Astrocyte of the cerebellum (primary cell): ENCODE data around the gene PPL.

Experiments
- DNase-seq: peaks from one replicate; pipeline ENCODE4 v3.0.0-alpha.2; 2011; ENCODE audit warnings: low read depth
- H3K4me3 ChIP-seq: 2 replicates; pipeline ENCODE4 v1.5.1; 2011; ENCODE audit warnings: mild to moderate bottlenecking, low read depth, low read length, moderate library complexity
- in situ Hi-C: cut with HindIII; loops from 2 replicates; pipeline ENCODE4 v1.10.0; 2017; ENCODE audit warnings: low sequenced_read_pairs
- TF ChIP-seq, protein P1 (sequence below): IDR thresholded peaks from 2 replicates; pipeline ENCODE4 v1.5.1; 2012; ENCODE audit warnings: low read length, low read depth, moderate library complexity, mild to moderate bottlenecking; ENCODE audit errors: missing control alignments

The PPL gene

DNA sequence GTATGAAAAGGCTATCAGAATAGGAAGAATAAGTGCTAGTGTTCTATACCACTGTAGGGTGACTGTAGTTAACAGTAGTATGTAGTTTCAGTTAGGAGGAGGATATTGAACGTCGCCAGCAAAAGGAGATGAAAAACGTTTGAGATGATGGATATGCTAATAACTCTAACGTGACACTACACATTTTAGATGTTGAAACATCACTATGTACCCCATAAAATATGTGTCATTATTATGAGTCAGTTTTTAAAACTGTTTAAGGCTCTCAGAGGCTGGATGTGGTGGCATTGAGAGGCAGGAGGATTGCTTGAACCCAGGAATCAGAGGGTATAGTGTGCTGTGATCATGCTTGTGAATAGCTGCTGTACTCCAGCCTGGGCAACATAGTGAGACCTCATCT is 57.9 kb downstream of the PPL start:
- no peak overlapping the region for H3K4me3 ChIP-seq
- in situ Hi-C loops, result no loop called here
- TF ChIP-seq, protein P1, sequence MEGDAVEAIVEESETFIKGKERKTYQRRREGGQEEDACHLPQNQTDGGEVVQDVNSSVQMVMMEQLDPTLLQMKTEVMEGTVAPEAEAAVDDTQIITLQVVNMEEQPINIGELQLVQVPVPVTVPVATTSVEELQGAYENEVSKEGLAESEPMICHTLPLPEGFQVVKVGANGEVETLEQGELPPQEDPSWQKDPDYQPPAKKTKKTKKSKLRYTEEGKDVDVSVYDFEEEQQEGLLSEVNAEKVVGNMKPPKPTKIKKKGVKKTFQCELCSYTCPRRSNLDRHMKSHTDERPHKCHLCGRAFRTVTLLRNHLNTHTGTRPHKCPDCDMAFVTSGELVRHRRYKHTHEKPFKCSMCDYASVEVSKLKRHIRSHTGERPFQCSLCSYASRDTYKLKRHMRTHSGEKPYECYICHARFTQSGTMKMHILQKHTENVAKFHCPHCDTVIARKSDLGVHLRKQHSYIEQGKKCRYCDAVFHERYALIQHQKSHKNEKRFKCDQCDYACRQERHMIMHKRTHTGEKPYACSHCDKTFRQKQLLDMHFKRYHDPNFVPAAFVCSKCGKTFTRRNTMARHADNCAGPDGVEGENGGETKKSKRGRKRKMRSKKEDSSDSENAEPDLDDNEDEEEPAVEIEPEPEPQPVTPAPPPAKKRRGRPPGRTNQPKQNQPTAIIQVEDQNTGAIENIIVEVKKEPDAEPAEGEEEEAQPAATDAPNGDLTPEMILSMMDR, result no peak
- DNase-seq, result no peak

DNA sequence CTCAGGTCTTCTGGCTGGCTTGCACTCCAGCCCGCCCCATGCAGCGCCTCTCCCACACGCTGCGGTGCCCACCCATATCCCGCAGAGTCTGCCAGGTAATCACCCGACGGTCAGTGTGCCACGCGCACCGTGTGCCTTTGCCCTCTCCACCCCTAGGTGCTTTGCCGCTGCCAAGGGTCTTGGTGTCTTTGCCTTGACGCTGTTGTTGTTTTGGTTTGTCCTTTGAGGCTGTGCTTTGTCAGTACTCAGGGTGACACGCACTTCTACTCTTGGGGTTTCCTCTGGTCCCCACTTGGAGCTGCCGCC is 59.6 kb downstream of the PPL start:
- TF ChIP-seq, protein P1, result no peak
- no peak overlapping the region for H3K4me3 ChIP-seq
- no peak for DNase-seq
- in situ Hi-C loops, result no loop called here

DNA sequence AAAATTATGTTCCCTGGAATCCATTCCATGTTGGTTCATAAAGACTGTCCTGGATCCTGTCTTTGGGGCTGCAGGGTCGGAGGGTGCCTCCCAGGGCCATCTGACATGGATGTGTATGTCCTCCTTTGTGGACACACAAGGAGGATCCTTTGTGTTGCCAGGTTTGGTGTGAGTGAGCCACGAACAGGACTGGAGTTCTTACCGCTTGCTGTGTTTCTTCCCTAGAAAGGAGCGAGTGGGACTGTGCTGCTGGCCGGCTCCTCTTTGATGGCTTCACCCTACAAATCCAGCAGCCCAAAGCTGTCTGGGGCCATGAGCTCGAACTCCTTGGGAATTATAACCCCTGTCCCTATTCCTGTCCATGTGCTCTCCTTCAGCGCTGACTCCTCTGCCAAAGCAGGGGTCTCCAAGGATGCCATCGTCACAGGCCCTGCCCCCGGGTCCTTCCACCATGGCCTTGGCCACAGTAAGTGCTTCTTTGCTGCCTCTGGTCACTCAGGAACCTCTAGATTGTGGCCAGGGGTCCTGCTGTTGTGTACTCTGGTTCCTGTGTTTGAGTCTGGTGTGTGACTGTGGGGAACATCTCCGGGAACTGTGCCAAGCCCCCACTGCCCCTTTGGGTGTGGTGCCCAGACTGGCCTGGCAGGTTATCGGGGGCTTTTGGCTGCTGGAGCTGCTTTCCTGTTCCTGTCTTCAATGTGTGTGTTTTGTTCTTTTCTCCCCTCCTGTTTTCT is 60.1 kb downstream of the PPL start:
- no peak for DNase-seq
- H3K4me3 ChIP-seq, result no peak overlapping the region
- TF ChIP-seq, protein P1, result no peak
- in situ Hi-C loops, result no loop called here

DNA sequence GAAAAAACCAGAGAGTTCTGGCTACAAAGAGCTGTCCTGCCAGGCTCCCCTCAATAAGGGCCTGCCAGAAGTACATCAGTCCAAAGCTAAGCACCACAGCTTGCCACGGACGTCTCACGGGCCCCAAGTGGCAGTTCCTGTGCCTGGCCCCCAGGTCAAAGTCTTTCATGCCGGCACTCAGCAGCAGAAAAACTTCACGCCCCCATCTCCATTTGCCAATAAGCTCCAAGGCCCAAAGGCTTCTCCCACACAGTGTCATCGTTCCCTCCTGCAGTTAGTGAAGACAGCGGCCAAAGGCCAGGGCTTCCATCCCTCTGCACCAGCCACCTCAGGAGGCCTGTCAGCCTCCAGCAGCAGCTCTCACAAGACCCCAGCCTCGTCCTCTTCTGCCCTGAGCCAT is 62.3 kb downstream of the PPL start:
- TF ChIP-seq, protein P1, result no peak

DNA sequence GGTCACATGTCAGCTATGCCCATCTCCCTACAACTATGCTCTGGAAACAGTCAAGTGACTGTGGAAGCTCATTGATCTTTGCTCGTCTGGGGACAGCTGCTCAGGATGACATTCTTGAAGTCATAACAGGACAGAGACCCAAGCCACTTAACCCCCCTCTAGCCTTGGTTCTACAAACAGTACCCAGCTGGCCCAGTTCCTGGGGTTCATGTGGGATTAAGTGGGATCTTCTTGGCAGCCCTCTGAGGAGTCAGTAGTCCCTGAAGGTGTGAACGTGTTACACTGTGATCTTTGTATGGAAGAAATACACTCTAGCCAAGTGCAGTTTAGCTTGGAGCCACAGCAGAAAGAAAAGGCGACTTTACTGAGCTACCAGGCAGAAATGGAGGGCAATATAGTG is 63.9 kb downstream of the PPL start:
- in situ Hi-C loops, result no loop called here
- no peak for DNase-seq

More for the DNA sequence above, 62.3 kb downstream of the PPL start:
- H3K4me3 ChIP-seq, result no peak overlapping the region
- in situ Hi-C loops, result no loop called here
- no peak for DNase-seq

DNA sequence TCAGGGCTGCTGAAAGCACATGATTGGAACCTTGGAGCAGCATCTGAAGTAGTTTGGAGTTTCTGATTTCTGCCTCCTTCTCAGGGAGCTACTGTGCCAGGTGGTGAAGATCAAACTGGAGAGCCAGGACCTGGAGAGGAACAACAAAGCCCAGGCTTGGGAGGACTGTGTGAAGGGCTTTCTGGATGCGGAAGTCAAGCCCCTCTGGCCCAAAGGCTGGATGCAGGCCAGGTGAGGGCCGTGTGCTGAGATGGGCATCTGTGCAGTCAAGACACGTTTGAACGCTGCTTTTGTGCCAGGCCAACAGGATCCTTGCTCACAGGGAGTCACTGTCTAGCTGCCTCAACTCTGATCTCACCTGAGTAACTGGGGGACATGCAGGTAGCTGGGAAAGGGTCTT is 65.9 kb downstream of the PPL start:
- no peak overlapping the region for H3K4me3 ChIP-seq
- DNase-seq, result no peak
- in situ Hi-C loops, result no loop called here
- TF ChIP-seq, protein P1, result no peak

More for the DNA sequence above, 63.9 kb downstream of the PPL start:
- TF ChIP-seq, protein P1, result no peak
- no peak overlapping the region for H3K4me3 ChIP-seq
